Activated naive CD8-positive, alpha-beta T cell treated with anti-CD3 and anti-CD28 coated beads, Interleukin-2, amount 50 U/mL, for 24 hours (primary cell): ENCODE results near the gene DNAH14.
"Not testable (repeated sequence)": the region's sequence is repeated elsewhere in the genome, so short reads cannot be mapped to it uniquely, and the experiment has no call there.

Experiments
- ATAC-seq: fragments of 150-1000 bp; cut with Tn5 transposase; one replicate; pipeline ENCODE4 v1.10.0; 2021
- DNase-seq: peaks from one replicate; pipeline ENCODE4 v3.0.0; 2021
- H3K27ac Mint-ChIP-seq: one replicate; pipeline ENCODE4 v1.8.0; 2021; ENCODE audit warnings: mild to moderate bottlenecking, mixed read lengths
- H3K27me3 Mint-ChIP-seq: one replicate; pipeline ENCODE4 v1.8.0; 2021; ENCODE audit warnings: mixed read lengths
- H3K36me3 Mint-ChIP-seq: one replicate; pipeline ENCODE4 v1.8.0; 2021; ENCODE audit warnings: low read depth, mixed read lengths
- H3K4me1 Mint-ChIP-seq: one replicate; pipeline ENCODE4 v1.8.0; 2021; ENCODE audit warnings: mixed read lengths
- H3K4me3 Mint-ChIP-seq: one replicate; pipeline ENCODE4 v1.8.0; 2021; ENCODE audit warnings: mild to moderate bottlenecking, moderate library complexity, mixed read lengths
- H3K9me3 Mint-ChIP-seq: one replicate; pipeline ENCODE4 v1.8.0; 2021; ENCODE audit warnings: mixed read lengths

The DNAH14 gene

GRCh38 chr1:224995602-224996001 is 66.1 kb downstream of the DNAH14 start:
- H3K27ac Mint-ChIP-seq = no peak overlapping the region
- peaks cover 5% of the 10 kb centered on the region for H3K36me3 Mint-ChIP-seq
- H3K27me3 Mint-ChIP-seq = peaks cover 2% of the 10 kb centered on the region
- DNase-seq = no peak
- ATAC-seq = no peak
- H3K4me1 Mint-ChIP-seq = no peaks in the 10 kb centered on the region
- H3K9me3 Mint-ChIP-seq = peaks cover 17% of the 10 kb centered on the region
- H3K4me3 Mint-ChIP-seq = no peak overlapping the region

GRCh38 chr1:224996266-224996665 is 66.8 kb downstream of the DNAH14 start:
- no peak for DNase-seq
- Mint-ChIP-seq H3K9me3 (peaks cover 19% of the 10 kb centered on the region), H3K27ac (no peak overlapping the region), H3K4me1 (no peaks in the 10 kb centered on the region), H3K36me3 (peaks cover 5% of the 10 kb centered on the region), H3K27me3 (peaks cover 2% of the 10 kb centered on the region), H3K4me3 (no peak overlapping the region)
- ATAC-seq = no peak

DNA sequence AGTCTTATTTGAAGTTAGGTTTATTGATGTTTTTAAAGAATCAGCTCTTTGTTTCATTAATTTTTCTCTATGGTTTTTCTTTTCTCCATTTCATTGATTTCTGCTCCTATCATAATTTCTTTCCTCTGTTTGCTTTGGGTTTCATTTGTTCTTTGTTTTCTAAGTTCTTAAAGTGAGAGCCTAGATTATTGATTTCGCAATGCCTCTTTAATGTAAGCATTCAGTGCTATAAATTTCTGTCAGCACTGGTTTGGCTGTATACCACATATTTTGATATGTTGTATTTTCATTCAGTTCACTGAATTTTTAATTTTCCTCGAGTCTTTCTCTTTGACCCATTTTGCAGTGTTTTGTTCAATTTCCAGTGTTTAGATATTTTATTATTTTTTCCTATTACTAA is 68.7 kb downstream of the DNAH14 start:
- peaks cover 5% of the 10 kb centered on the region for H3K36me3 Mint-ChIP-seq
- H3K9me3 Mint-ChIP-seq = peaks cover 19% of the 10 kb centered on the region
- DNase-seq = no peak
- H3K27ac Mint-ChIP-seq = no peak overlapping the region
- ATAC-seq = no peak
- no peaks in the 10 kb centered on the region for H3K4me1 Mint-ChIP-seq
- H3K27me3 Mint-ChIP-seq = peaks cover 5% of the 10 kb centered on the region
- no peak overlapping the region for H3K4me3 Mint-ChIP-seq

DNA sequence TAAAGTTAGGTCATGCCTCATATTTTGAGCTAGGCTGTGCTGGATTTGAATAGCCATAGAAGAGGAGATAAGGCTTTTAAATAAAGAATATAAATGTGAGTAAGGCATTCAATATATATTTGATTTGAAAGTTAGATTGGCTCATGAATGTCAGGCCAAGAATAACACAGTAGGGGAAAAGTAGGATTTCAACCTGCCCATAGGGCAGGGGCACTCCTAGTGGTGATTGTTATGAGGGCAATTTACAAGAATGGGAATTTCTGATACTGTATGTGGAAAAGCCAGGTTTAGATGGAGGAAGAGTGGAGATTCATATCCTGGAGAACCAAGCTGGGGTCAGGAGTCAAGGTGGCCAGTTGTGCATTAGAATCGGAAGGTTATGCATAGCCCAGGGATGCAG is 74.9 kb downstream of the DNAH14 start:
- Mint-ChIP-seq H3K4me1 (no peaks in the 10 kb centered on the region), H3K27me3 (peaks cover 2% of the 10 kb centered on the region), H3K36me3 (peaks cover 3% of the 10 kb centered on the region), H3K4me3 (no peak overlapping the region), H3K9me3 (peaks cover 16% of the 10 kb centered on the region), H3K27ac (no peak overlapping the region)
- ATAC-seq (no peak), DNase-seq (no peak)

GRCh38 chr1:225006352-225006751 is 76.9 kb downstream of the DNAH14 start:
- H3K9me3 Mint-ChIP-seq, H3K36me3 Mint-ChIP-seq, H3K27me3 Mint-ChIP-seq, H3K4me1 Mint-ChIP-seq, DNase-seq, H3K4me3 Mint-ChIP-seq, H3K27ac Mint-ChIP-seq, ATAC-seq: not testable (repeated sequence)

DNA sequence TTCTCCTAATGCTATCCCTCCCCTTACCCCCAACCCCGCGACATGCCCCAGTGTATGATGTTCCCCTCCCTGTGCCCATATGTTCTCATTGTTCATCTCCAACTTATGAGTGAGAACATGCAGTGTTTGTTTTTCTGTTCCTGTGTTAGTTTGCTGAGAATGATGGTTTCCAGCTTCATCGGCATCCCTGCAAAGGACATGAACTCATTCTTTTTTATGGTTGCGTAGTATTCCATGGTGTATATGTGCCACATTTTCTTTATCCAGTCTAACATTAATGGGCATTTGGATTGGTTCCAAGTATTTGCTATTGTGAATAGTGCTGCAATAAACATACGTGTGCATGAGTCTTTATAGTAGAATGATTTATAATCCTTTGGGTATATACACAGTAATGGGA is 78.6 kb downstream of the DNAH14 start:
- H3K27ac Mint-ChIP-seq, H3K4me1 Mint-ChIP-seq, DNase-seq, H3K27me3 Mint-ChIP-seq, H3K36me3 Mint-ChIP-seq, H3K9me3 Mint-ChIP-seq, H3K4me3 Mint-ChIP-seq, ATAC-seq: not testable (repeated sequence)

DNA sequence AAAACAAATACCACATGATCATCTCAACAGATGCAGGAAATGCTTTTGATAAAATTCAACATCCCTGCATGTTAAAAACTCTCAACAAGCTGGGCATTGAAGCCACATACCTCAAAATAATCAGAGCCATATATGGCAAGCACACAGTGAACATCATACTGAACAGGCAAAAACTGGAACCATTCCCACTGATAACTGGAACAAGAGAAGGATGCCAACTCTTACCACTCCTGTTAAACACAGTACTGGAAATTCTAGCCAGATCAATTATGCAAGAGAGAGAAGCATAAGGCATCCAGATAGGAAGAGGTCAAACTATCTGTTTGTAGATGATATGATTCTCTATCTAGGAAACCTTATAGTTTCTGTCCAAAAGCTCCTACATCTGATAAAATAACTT is 91.6 kb downstream of the DNAH14 start:
- no peak overlapping the region for H3K4me3 Mint-ChIP-seq
- no peak overlapping the region for H3K27ac Mint-ChIP-seq
- H3K9me3 Mint-ChIP-seq = peaks cover 18% of the 10 kb centered on the region
- ATAC-seq (no peak), DNase-seq (no peak)
- H3K4me1 Mint-ChIP-seq = no peaks in the 10 kb centered on the region
- H3K36me3 Mint-ChIP-seq = no peaks in the 10 kb centered on the region
- peaks cover 4% of the 10 kb centered on the region for H3K27me3 Mint-ChIP-seq

DNA sequence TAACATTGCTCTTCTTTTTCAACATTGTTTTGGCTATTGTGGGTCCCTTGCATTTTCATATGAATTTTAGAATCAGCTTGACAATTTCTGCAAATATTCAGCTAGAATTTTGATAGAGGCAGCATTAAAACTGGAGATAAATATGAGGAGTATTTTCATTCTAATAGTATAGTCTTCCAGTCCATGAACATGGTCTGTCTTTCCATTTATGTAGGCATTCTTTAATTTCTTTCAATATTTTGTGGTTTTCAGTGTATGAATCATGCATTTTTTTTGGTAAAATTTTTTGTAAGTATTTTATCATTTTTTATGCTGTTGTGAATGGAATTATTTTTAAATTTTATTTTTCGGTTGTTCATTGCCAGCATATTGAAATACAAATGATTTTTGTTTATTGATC is 97.2 kb downstream of the DNAH14 start:
- Mint-ChIP-seq H3K9me3 (peaks cover 6% of the 10 kb centered on the region), H3K27me3 (no peaks in the 10 kb centered on the region), H3K4me3 (no peak overlapping the region), H3K27ac (no peak overlapping the region), H3K4me1 (no peaks in the 10 kb centered on the region), H3K36me3 (no peaks in the 10 kb centered on the region)
- no peak for DNase-seq
- ATAC-seq = no peak

DNA sequence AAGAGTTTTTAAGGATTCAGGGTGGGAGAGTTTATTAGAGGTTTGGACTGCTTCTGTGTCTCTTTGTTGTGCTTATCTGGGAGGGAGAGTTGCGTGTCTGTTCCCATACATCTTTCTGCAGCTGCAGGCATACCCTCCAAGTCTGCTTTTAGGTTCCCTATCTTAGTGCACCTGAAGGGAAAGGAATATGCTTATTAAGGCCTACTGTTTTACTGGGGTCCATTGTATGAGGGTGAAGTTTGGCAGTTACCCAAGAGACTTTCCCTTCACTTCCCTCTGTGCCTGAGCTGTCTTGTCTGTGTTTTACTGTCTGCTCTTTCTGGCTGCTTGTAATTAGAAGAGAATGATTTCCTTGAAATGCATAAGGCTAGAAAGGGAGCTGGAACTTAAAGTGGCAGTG is 107.0 kb downstream of the DNAH14 start:
- not testable (repeated sequence) for H3K36me3 Mint-ChIP-seq, H3K27ac Mint-ChIP-seq, ATAC-seq, H3K4me1 Mint-ChIP-seq, H3K27me3 Mint-ChIP-seq, DNase-seq, H3K9me3 Mint-ChIP-seq, H3K4me3 Mint-ChIP-seq

- Mint-ChIP-seq H3K27ac (no peak overlapping the region), H3K9me3 (no peaks in the 10 kb centered on the region), H3K4me3 (no peak overlapping the region), H3K36me3 (no peaks in the 10 kb centered on the region), H3K4me1 (no peaks in the 10 kb centered on the region), H3K27me3 (peaks cover 2% of the 10 kb centered on the region)
- ATAC-seq (no peak), DNase-seq (no peak)
Observed at GRCh38 chr1:225042263-225042662, 112.8 kb downstream of the DNAH14 start.

DNA sequence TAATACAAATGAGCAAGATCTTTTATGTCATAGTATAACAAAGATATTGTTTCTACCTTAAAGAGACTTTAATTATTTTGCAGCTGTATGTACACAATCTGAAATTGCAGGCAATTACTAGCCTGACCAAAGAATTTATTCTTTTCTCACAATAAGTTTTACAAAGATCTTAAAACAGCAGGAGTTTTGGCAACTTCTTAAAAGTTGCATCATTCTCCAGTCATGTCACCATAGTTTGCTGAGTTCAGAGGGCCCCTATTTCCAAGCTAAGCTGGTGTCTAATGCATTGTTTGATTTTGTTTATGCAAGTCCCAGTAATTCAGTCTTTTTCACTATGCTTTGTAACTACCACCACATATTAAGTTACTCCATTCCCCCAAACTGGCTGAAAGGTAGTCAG is 114.8 kb downstream of the DNAH14 start:
- H3K4me1 Mint-ChIP-seq = no peaks in the 10 kb centered on the region
- no peaks in the 10 kb centered on the region for H3K36me3 Mint-ChIP-seq

DNA sequence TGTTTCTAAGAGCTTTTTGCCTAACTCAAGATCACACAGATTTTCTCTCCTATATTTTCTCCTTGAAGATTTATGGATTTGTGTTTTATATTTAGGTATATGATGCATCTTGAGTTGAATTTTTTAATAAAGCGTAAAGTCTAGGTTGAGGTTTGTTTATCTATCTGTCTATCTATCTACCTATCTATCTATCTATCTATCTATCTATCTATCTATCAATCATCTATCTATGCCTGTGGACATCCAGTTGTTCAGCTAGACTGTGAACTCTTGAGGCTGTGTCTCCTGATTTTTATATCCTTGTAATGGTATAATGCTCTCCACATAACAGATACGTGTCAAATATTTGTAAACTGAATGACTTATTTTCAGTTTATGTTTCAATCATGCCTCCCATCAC is 120.1 kb downstream of the DNAH14 start:
- Mint-ChIP-seq H3K27ac (no peak overlapping the region), H3K27me3 (peaks cover 2% of the 10 kb centered on the region), H3K36me3 (no peaks in the 10 kb centered on the region), H3K4me1 (no peaks in the 10 kb centered on the region), H3K9me3 (no peaks in the 10 kb centered on the region), H3K4me3 (no peak overlapping the region)
- ATAC-seq (no peak), DNase-seq (no peak)

More for the DNA sequence above, 114.8 kb downstream of the DNAH14 start:
- H3K27ac Mint-ChIP-seq = no peak overlapping the region
- no peak for DNase-seq
- no peak for ATAC-seq
- no peaks in the 10 kb centered on the region for H3K27me3 Mint-ChIP-seq
- no peak overlapping the region for H3K4me3 Mint-ChIP-seq
- no peaks in the 10 kb centered on the region for H3K9me3 Mint-ChIP-seq

GRCh38 chr1:225063722-225064121 is 134.2 kb downstream of the DNAH14 start:
- Mint-ChIP-seq H3K27ac (no peak overlapping the region), H3K4me3 (no peak overlapping the region), H3K4me1 (no peaks in the 10 kb centered on the region), H3K36me3 (no peaks in the 10 kb centered on the region), H3K9me3 (peaks cover 9% of the 10 kb centered on the region), H3K27me3 (peaks cover 4% of the 10 kb centered on the region)
- no peak for ATAC-seq
- DNase-seq = no peak

DNA sequence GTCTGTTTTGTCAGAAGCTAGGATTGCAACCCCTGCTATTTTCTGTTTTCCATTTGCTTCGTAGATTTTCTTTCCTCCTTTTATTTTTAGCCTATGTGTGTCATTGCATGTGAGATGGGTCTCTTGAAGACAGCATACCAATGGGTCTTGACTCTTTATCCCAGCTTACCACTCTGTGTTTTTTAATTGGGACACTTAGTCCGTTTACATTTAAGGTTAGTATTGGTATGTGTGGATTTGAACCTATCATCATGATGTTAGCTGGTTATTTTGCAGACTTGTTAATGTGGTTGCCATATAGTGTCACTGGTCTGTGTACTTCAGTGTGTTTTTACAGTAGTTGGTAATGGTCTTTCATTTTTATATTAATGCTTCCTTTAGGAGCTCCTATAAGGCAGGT is 141.5 kb downstream of the DNAH14 start:
- Mint-ChIP-seq H3K27ac (no peak overlapping the region), H3K36me3 (peaks cover 8% of the 10 kb centered on the region), H3K27me3 (no peaks in the 10 kb centered on the region), H3K9me3 (peaks cover 28% of the 10 kb centered on the region), H3K4me1 (no peaks in the 10 kb centered on the region), H3K4me3 (no peak overlapping the region)
- DNase-seq (no peak), ATAC-seq (no peak)

GRCh38 chr1:225097175-225097574 is 167.7 kb downstream of the DNAH14 start:
- no peaks in the 10 kb centered on the region for H3K4me1 Mint-ChIP-seq
- H3K27me3 Mint-ChIP-seq = no peaks in the 10 kb centered on the region
- H3K27ac Mint-ChIP-seq = no peak overlapping the region
- H3K9me3 Mint-ChIP-seq = peaks cover 3% of the 10 kb centered on the region
- no peak overlapping the region for H3K4me3 Mint-ChIP-seq
- DNase-seq = no peak
- no peaks in the 10 kb centered on the region for H3K36me3 Mint-ChIP-seq
- no peak for ATAC-seq

DNA sequence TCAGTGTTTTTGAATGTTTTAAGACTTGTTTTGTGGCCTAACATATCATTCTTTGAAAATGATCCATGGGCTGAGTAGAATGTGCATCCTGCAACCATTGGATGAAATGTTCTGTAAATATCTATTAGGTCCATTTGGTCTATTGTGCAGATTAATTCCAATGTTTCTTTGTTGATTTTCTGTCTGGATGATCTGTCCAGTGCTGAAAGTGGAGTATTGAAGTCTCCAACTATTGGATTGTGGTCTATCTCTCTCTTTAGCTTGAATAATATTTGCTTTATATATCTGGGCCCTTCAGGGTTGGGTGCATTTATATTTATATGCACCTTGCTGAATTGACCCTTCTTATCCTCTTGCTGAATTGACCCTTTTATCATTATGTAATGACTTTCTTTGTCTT is 181.5 kb downstream of the DNAH14 start:
- ATAC-seq (no peak), DNase-seq (no peak)
- Mint-ChIP-seq H3K9me3 (no peaks in the 10 kb centered on the region), H3K4me1 (no peaks in the 10 kb centered on the region), H3K27ac (no peak overlapping the region), H3K4me3 (no peak overlapping the region), H3K36me3 (no peaks in the 10 kb centered on the region), H3K27me3 (peaks cover 5% of the 10 kb centered on the region)
